ENCODE data around the gene COX6A1. TPM values are rescaled to one million over a fixed set of nuclear protein-coding genes. Genes with fewer than 3 reads are reported as not detected.
A peak's percentile ranks its signal among the peaks of the same experiment; 100 is the strongest.

The COX6A1 gene
- total and polyA plus RNA-seq, 7 donors = 34.4 to 211 (median 52.6) TPM

- peak overlapping the region; percentile 93 for H3K27ac ChIP-seq
- 3 to 6% (median 4%) methylated on average over 23 of the region's 23 CpGs for WGBS, 3 donors
- peak in 2 of 4 donors; percentile 2 to 21 for ATAC-seq
- H3K4me1 ChIP-seq = peaks cover 20% of the 10 kb centered on the region
- peak; percentile 27 to 62 for DNase-seq
- no peaks in the 10 kb centered on the region for H3K27me3 ChIP-seq (ENCODE audit: insufficient read depth in 3 of 3, low read length in 2 of 3)
- TF ChIP-seq CTCF (IDR thresholded peaks at IDR 0.05) = no peak
- peak overlapping the region; percentile 97 for H3K4me3 ChIP-seq
- intact Hi-C loops (cut with DNase I) = no loop called here
- H3K36me3 ChIP-seq (ENCODE audit: insufficient read depth in 1 of 2, low read depth in 1 of 2) = peaks cover 17 to 41% of the 10 kb centered on the region in 2 donors
- no peaks in the 10 kb centered on the region for H3K9me3 ChIP-seq
Observed at GRCh38 chr12:120468325-120468820, 30.5 kb downstream of the COX6A1 start.

- intact Hi-C loops (cut with DNase I) = no loop called here
- Histone ChIP-seq H3K9me3 (no peaks in the 10 kb centered on the region), H3K36me3 (ENCODE audit: insufficient read depth in 1 of 2, low read depth in 1 of 2) (peaks cover 12 to 35% of the 10 kb centered on the region in 2 donors), H3K27ac (peak overlapping the region; percentile 93), H3K4me3 (peak overlapping the region; percentile 97), H3K4me1 (peaks cover 20% of the 10 kb centered on the region), H3K27me3 (ENCODE audit: insufficient read depth in 3 of 3, low read length in 2 of 3) (no peaks in the 10 kb centered on the region)
- 0% methylated on average over 46 to 56 of the region's 57 CpGs for WGBS, 3 donors
- ATAC-seq (peak; percentile 18 to 41 (median 25)), DNase-seq (peak; percentile 39 to 64)
- TF ChIP-seq CTCF (IDR thresholded peaks at IDR 0.05) = no peak
Observed at GRCh38 chr12:120468821-120469449, 31.0 kb downstream of the COX6A1 start.

- intact Hi-C loops (cut with DNase I) = no loop called here
- TF ChIP-seq CTCF (IDR thresholded peaks at IDR 0.05) = peak; percentile 89
- no peaks in the 10 kb centered on the region for H3K27me3 ChIP-seq (ENCODE audit: insufficient read depth in 3 of 3, low read length in 2 of 3)
- peak within 1 kb of the TSS; percentile 93 for H3K27ac ChIP-seq
- H3K36me3 ChIP-seq (ENCODE audit: insufficient read depth in 1 of 2, low read depth in 1 of 2) = peaks cover 10 to 29% of the 10 kb centered on the region in 2 donors
- H3K4me1 ChIP-seq = peaks cover 20% of the 10 kb centered on the region
- 0 to 1% (median 1%) methylated on average over 66 to 88 of the region's 88 CpGs for WGBS, 3 donors
- peak within 1 kb of the TSS; percentile 97 for H3K4me3 ChIP-seq
- DNase-seq (peak; percentile 96 to 98), ATAC-seq (peak; percentile 97)
- no peaks in the 10 kb centered on the region for H3K9me3 ChIP-seq
Observed at GRCh38 chr12:120469450-120470149, 31.7 kb downstream of the COX6A1 start, which contains the start of gene SRSF9. TSS of gene SRSF9 (minus strand) at chr12:120469748. CDS start at chr12:120469609, 139 bp downstream.

GRCh38 chr12:120470150-120470784 is 32.4 kb downstream of the COX6A1 start:
- intact Hi-C loops (cut with DNase I) = no loop called here
- H3K36me3 ChIP-seq (ENCODE audit: insufficient read depth in 1 of 2, low read depth in 1 of 2) = peaks cover 9 to 22% of the 10 kb centered on the region in 2 donors
- peaks cover 20% of the 10 kb centered on the region for H3K4me1 ChIP-seq
- no peaks in the 10 kb centered on the region for H3K27me3 ChIP-seq (ENCODE audit: insufficient read depth in 3 of 3, low read length in 2 of 3)
- no peak for TF ChIP-seq CTCF (IDR thresholded peaks at IDR 0.05)
- DNase-seq (no peak), ATAC-seq (no peak)
- H3K27ac ChIP-seq = peak overlapping the region; percentile 93
- peak overlapping the region; percentile 97 for H3K4me3 ChIP-seq
- 64 to 70% (median 65%) methylated on average over 26 of the region's 26 CpGs for WGBS, 3 donors
- no peaks in the 10 kb centered on the region for H3K9me3 ChIP-seq
